NCI-H2196 (cell line): ENCODE data around the gene PICALM.
"Not testable (repeated sequence)": the region's sequence is repeated elsewhere in the genome, so short reads cannot be mapped to it uniquely, and the experiment has no call there.

Experiments used
- DNase-seq: peaks from one replicate; lab custom pipeline; 2025; ENCODE audit not compliant: unreplicated experiment; lab: John Stamatoyannopoulos, UW

PICALM gene

GRCh38 chr11:85945788-85946187 is 123.1 kb downstream of the PICALM start:
- DNase-seq, result no peak

GRCh38 chr11:85945296-85945695 is 123.6 kb downstream of the PICALM start:
- DNase-seq, result no peak

- no peak for DNase-seq
These were observed 127.4 kb downstream of the PICALM start for GRCh38 chr11:85941380-85941973.

DNA sequence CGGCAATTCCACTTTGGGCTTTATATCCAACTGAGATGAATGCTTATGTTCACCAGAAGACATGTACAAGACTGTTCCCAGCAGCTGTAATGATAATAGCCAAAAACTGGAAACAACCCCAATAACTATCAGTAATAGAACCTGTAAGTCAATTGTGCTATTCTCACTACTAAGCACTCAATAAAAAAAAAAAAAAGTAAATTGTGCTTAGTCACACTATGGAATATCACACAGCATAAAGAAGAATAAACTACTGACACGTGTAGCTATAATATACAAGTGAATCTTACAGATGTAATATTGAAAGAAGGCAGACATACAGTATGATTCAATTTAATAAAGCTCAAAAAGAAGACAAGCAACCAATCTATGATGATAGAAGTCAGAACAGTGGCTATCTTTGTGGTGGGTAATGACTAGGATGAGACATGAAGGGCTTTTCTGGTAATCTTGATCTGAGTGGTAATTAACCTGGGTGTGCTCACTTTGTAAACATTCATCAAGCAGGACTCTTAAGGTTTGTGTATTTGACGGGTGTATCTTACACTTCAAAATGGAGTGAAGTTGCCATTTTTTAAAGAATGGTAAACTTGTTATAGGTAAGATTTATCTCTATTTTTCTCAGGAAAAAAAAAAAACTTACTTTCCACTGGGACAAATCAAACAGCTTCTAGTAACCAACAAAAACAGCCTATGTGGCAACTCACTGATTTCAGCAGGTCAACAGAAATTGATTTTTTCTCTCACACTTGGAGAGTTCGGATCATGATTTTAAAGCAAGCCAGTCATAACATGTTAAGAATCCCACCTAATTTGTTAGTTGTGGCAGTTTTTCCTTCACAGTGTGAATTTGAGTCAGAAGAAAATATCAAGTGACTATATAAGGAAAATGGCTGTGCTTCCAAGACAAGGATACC is 129.5 kb downstream of the PICALM start:
- DNase-seq, result no peak

GRCh38 chr11:85937835-85938234 is 131.0 kb downstream of the PICALM start:
- DNase-seq, result no peak

GRCh38 chr11:85935751-85936150 is 133.1 kb downstream of the PICALM start:
- DNase-seq, result no peak

GRCh38 chr11:85934596-85935169 is 134.2 kb downstream of the PICALM start:
- no peak for DNase-seq

GRCh38 chr11:85930879-85931366 is 138.0 kb downstream of the PICALM start:
- no peak for DNase-seq

DNA sequence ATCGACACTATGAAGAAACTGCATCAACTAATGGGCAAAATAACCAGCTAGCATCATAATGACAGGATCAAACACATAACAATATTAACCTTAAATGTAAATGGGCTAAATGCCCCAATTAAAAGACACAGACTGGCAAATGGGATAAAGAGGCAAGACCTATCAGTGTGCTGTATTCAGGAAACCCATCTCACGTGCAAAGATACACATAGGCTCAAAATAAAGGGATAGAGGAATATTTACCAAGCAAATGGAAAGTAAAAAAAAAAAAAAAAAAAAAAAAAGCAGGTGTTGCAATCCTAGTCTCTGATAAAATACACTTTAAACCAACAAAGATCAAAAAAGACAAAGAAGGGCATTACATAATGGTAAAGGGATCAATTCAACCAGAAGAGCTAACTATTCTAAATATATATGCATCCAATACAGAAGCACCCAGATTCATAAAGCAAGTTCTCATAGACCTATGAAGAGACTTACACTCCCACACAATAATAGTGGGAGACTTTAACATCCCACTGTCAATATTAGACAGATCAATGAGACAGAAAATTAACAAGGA is 142.2 kb downstream of the PICALM start:
- DNase-seq, result not testable (repeated sequence)

GRCh38 chr11:85923455-85923854 is 145.4 kb downstream of the PICALM start:
- no peak for DNase-seq

DNA sequence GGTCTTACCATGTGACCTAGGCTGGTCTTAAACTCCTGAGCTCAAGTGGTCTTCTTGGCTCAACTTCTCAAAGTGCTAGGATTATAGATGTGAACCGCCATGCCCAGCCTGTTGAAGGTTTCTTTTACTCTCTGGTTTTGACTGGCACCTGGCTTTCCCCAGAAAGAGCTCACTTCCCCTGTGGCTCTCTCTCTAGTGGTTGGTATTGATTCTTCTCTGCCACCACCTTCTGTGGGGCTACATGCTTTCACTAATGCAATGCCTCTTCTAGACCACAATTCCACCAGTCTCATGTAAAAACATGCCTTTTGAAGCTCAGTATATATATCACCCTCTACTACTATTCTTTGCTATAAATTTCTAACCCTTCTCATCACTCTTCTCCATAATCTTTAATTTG is 146.5 kb downstream of the PICALM start:
- DNase-seq, result no peak

- DNase-seq, result no peak
These were observed 149.7 kb downstream of the PICALM start for GRCh38 chr11:85918910-85919794.

- DNase-seq, result no peak
These were observed 154.5 kb downstream of the PICALM start for GRCh38 chr11:85914425-85914824.

- no peak for DNase-seq
These were observed 155.4 kb downstream of the PICALM start for GRCh38 chr11:85913513-85913912.

DNA sequence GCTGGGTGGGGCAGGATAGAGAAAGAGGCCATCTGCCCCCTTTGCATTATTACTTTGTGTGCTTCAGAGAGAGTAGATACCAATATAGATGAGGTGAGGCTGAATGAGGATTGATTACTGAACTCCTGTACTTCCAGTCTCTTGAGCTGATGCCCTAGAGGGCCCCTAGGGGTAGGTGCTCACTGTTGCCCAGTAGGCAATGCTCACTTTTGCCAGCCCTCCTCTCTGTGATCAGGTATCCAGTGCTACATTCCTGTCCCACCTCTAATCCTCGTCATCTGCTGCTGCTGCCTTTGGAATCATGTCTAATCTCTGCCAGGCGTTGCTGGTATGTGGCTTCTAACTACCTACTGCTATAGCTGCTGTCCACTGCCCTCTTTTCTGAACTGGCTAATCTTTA is 156.5 kb downstream of the PICALM start:
- DNase-seq, result no peak
